Dedifferentiated amniotic fluid mesenchymal stem cell (primary cell): ENCODE measurements around the gene IL12RB1.
"Not testable (repeated sequence)": the region's sequence is repeated elsewhere in the genome, so short reads cannot be mapped to it uniquely, and the experiment has no call there.

Experiments used
- DNase-seq: peaks from one replicate; pipeline ENCODE4 v3.0.0-alpha.2; 2016; ENCODE audit errors: extremely low spot score

The IL12RB1 gene

DNA sequence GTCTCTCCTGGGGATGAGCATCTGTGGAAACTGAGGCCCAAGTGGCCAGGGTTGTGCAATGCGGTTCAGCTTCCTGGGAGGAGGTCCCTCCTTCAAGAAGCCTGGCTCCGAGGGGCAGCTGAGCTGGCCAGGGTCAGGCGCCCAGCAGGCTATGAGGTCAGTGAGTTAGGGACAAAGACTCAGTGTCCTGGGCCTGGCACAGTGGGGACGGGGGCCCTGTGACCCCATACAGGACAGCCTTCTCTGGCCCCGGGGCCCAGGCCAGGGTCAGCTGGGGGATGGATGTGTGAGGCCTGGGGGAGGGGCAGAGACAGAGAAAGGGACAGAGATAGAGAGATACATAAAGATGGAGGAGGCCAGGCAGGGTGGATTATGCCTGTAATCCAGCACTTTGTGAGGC, 3.0 kb upstream of the IL12RB1 start:
- DNase-seq, result no peak

DNA sequence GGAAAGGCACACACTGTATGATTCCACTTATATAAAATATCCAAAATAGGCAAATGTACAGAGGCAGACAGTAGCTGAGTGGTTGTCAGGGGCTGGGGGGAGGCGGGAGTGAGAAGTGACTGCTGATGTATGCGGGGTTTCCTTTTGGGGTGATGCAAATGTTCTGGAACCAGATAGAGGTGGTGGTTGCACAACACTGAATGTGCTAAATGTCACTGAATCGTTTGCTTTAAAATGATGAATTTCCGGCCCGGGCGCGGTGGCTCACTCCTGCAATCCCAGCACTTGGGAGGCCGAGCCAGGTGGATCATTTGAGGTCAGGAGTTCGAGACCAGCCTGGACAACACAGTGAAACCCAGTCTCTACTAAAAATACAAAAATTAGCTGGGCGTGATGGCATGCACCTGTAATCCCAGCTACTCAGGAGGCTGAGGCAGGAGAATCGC, 2.4 kb upstream of the IL12RB1 start:
- not testable (repeated sequence) for DNase-seq

- no peak for DNase-seq
Measured at GRCh38 chr19:18085702-18086457, 854 bp downstream of the IL12RB1 start.

DNA sequence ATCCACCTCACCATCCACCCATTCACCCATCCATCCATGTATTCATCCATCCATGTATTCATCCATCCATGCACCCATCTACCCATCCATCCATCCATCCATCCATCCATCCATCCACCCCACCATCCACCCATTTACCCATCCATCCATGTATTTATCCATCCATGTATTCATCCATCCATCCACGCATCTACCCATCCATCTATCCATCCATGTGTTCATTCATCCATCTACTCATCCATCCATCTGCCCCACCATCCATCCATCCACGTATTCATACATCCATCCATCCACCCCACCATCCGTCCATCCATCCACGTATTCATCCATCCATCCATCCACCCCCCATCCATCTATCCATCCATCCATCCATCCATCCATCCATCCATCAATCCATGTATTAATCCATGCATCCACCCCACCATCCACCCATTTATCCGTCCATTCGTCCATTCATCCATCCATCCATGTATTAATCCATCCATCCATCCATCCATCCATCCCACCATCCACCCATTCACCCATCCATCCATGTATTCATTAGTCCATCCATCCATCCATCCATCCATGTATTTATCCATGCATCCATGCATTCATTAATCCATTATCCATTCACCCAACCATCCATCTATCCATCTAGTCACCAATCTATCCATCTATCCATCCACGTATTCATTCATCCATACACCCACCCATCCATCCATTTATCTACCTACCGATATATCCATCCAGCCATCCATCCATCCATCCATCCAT, 2.6 kb downstream of the IL12RB1 start:
- no peak for DNase-seq

GRCh38 chr19:18074192-18074591, 12.5 kb downstream of the IL12RB1 start:
- no peak for DNase-seq

- no peak for DNase-seq
Measured at GRCh38 chr19:18073197-18073596, 13.5 kb downstream of the IL12RB1 start.

DNA sequence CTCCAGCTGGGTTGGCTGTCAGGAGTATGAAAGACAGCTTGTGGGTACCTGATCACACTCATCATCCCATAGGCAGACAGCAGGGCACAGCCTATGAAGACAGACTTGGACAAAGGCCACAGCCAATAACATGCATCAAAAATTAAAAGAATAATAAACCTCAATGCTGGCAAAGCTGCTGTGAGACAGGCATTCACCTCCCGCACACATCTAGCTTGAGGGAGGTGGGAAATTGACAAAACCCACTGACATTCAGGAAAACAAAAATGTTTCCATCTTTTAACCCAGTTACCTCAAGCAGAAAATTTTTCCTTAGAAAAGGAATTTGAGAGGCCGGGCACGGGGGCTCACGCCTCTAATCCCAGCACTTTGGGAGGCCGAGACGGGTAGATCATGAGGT, 14.4 kb downstream of the IL12RB1 start:
- DNase-seq, result no peak

- DNase-seq, result no peak
Measured at GRCh38 chr19:18070181-18070580, 16.6 kb downstream of the IL12RB1 start.

GRCh38 chr19:18069383-18069782, 17.4 kb downstream of the IL12RB1 start:
- no peak for DNase-seq

DNA sequence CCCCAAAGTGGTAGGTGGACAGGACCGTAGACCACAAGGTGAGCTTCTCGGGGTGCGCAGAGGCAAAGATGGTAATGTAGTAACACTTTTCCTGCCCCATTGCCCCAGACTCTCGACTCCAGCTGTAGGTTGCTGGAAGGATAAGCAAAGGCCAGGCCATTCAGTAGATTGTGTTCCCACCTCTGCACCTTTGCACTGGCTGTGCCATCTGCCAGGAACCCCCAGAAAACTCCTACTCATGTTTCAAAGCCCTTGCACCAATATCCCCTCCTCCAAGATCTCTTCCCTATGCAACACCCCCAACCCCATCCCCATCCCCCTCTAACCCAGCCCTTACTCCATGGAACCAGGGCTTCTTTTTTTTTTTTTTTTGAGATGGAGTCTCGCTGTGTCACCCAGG, 18.3 kb downstream of the IL12RB1 start:
- no peak for DNase-seq

DNA sequence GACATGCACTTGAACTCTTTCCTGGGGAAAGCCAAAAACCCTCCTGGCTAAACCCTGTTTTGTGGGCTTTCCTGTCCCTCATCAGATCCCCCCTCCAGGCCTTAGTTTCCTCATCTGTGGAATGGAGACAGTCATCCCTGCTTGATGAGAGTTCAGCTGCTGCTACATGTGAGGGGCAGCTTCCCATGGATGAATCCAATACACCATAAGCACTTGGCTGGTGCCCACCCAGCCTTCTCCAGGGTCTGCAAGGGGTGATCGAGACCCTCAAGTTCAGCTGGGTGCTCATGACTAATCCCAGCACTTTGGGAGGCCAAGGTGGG, 21.6 kb downstream of the IL12RB1 start:
- DNase-seq, result no peak

DNA sequence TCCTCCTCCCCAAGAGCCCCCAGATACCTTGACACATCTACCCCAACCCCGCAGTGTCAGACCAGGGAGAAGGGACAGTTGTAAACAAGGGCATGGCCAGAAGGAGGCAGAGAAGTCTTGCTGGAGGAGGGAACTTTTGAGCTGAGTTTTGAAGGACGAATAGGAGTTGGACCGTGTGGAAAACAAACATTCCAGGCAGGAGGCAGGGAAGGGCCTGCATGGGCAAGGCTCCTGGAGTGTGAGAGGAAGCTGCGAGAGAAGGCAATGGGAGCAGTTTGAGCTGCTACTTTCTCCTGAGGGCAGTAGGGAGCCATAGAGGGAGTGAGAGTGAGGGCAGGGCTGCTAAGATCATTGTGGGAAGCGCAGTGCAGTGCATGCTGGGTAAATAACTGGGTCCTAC, 23.3 kb downstream of the IL12RB1 start:
- no peak for DNase-seq

DNA sequence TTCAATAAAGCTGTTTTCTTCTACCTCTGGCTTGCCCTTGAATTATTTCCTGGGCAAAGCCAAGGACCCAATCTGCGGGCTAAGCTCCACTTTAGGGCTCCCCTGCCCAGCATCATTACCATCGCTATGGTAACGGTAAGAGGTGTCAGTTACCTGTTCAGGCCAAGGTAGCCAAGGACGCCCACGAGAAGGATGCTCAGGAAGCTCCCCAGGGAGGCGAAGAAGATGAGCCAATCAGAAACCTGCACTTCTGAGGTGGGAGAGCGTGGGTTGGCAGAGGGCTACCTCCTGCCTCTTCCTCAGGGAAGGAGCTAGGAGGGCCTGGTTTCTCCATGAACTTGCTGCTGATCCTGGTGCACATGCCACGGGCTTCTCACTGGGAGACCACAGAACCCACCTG, 24.7 kb downstream of the IL12RB1 start:
- DNase-seq, result no peak

GRCh38 chr19:18060472-18060871, 26.3 kb downstream of the IL12RB1 start:
- DNase-seq, result no peak

DNA sequence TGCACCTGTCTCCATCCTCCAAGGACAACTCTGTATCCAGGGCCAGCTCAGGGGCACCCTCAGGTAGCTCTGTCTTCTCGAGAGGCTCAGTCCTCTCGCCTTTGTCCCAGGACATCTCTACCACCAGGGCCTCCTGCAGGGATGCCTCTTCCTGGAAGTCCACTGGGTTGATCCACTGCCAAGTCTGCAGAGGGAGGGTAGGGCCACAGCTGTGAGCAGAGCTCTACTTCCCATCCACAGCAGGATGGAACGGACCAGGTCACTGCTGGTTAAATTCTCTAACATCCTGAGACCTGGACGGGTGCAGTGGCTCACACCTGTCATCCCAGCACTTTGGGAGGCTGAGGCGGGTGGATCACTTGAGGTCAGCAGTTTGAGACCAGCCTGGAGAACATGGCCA, 26.8 kb downstream of the IL12RB1 start:
- no peak for DNase-seq

DNA sequence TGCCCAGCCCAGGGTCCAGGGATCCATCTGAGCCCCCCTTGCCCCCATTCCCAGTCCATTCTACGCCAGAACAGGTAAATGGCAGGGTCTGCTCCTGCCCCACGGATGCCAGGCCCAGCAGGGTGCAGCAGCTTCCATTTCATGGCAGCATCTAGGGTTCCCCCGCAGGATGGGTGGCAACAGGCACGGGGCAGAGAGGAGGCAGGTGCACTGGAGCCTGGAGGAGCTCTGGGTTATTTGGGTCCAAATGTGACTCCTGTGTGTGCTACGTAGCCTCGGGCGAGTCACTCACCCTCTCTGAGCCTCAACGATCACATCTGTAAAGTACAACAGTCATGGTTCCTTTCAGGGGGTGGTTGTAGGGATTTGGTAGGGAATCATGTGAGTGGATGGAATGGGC, 27.4 kb downstream of the IL12RB1 start:
- no peak for DNase-seq

DNA sequence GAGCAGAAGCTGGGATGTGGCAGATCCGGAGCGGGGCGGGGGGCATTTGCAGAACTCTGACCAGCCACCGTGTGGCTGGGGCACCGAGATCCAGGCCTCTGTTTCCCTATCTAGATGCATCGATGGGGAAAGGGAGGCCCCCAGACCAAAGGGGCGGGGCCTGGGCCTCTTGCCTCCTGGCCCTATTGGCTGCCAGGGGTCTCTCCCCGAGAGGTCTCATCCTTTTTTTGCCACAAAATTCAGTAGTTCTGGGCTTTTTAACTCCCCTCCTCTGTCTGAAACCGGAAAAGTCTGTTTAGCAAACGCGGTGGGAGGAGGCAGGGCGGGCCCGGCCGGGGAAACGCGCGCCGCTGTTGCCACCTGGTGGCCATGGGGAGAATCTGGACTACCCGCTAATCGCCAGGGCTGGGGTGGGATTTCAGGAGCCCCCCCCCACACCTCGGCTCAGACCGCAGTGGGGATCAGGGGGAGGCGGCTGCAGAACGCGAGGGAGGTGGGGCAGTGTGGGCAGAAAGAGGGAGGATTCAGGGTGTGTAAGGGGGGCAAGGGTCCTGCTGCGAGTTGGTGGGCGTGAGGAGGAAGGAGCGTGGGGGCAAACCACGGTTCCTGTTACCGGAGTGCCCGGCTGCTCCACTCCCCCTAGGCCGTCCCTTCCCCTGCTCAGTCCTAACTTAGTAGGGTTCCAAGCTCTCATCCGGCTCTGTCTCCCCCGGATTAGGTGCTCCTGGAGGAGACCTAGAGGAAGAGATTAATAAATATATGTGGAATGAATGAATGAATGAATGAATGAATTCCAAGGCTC, 28.3 kb downstream of the IL12RB1 start:
- peak; percentile 74 for DNase-seq

DNA sequence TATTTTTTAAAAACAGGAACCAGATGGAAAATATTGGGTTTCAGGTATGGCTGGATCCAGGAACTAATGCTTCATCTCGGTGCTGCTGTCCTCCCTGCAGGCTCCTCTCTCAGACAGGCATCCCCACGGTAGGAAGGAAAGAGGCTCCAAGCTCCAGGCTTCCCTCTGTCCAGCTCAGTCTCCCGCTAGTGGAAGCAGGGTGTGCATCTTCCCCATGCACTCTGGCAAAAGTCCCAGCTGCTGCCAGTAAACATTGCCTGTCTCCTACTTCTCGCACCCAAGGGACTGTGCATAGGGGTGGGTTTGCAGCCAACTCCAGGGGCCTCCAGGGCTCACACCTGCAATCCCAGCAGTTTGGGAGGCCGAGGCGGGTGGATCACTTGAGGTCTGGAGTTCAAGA, 29.2 kb downstream of the IL12RB1 start:
- DNase-seq, result no peak

- no peak for DNase-seq
Measured at GRCh38 chr19:18055967-18056366, 30.8 kb downstream of the IL12RB1 start.

GRCh38 chr19:18053576-18054219, 33.0 kb downstream of the IL12RB1 start:
- peak; percentile 26 for DNase-seq

DNA sequence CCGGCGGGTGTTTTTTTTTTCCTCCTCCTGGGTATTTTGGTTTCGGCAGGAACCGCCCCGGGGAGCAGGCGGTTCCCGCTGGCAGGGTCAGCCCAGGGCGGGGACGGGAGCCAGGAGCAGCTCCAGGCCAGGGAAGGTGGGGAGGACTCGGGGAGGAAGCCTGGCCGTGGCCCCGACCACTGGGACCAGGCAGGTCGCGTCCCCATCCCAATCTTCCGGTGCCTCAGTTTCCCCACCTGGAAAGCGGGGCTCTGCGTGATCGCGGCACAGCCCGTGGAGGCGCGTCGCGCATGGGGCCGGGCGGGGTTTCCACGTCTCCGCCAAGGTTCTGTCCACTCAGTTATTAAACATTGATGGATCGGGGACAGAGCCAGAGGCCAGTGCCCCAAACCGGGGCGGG, 34.8 kb downstream of the IL12RB1 start:
- DNase-seq, result no peak

GRCh38 chr19:18049385-18049784, 37.3 kb downstream of the IL12RB1 start:
- DNase-seq, result no peak
